HepG2 (cell line): ENCODE measurements around the gene LRPAP1. TPM values are rescaled to one million over a fixed set of nuclear protein-coding genes. Genes with fewer than 3 reads are reported as not detected.

Experiments
- ATAC-seq: fragments of 200-7000 bp; cut with Tn5 transposase; 3 replicates; pipeline ENCODE4 v1.9.1; 2020; ENCODE audit warnings: mild to moderate bottlenecking, moderate library complexity
- BruUV-seq: library from RNA; stranded (reverse); fragments of 400-500 nt; replicated peaks from 2 replicates; lab custom pipeline; 2021; lab: Mats Ljungman, UMichigan
- CTCF ChIA-PET: fragments of 300-600 bp; formaldehyde crosslinking; extraction: SDS; loops from one replicate; lab custom pipeline; 2021; ENCODE audit warnings: low total read pairs, inconsistent platforms, low intra/inter-chr PET ratio; lab: Yijun Ruan, JAX
- POLR2A ChIA-PET: fragments of 350-600 bp; sonication (Branson Sonifier 250); formaldehyde crosslinking; loops from one replicate; lab custom pipeline; 2020; ENCODE audit warnings: antibody characterized with exemption, inconsistent platforms; lab: Yijun Ruan, JAX
- DNase-seq: peaks from one replicate; pipeline ENCODE4 v3.0.0-alpha.2; 2015; ENCODE audit warnings: low spot score
- FAIRE-seq: peaks from 3 replicates; lab custom pipeline; 2011; peaks lifted over from hg19 to GRCh38; lab: Jason Lieb, UNC
- H2AFZ ChIP-seq: one replicate; pipeline ENCODE4 v1.6.1; 2011; ENCODE audit warnings: low read length, inconsistent platforms
- H3K27ac ChIP-seq: fragments of 300-600 bp; 3 replicates; pipeline ENCODE4 v1.8.0; 2011; ENCODE audit warnings: mixed run types, mild to moderate bottlenecking, mixed read lengths, low read length, inconsistent platforms; ENCODE audit not compliant: insufficient read depth; ENCODE audit errors: extremely low read length
- H3K27me3 ChIP-seq, 2 experiments: fragments of 200-600 bp in 1 of 2; 2 replicates in 1 of 2; 3 replicates in 1 of 2; pipeline versions ENCODE4 v1.6.0 to v1.8.0; 2011; ENCODE audit warnings: low read length in 2 of 2, mild to moderate bottlenecking in 2 of 2, moderate library complexity in 2 of 2, inconsistent platforms in 1 of 2; ENCODE audit not compliant: insufficient read depth in 2 of 2, control insufficient read depth in 1 of 2
- H3K36me3 ChIP-seq, 2 experiments: fragments of 200-600 bp in 1 of 2; replicated peaks in 1 of 2; 2 replicates in 1 of 2; 3 replicates in 1 of 2; pipeline versions ENCODE4 v1.5.1 to v1.8.0; 2011; ENCODE audit warnings: low read length in 2 of 2, inconsistent platforms in 1 of 2; ENCODE audit not compliant: insufficient read depth in 2 of 2, control insufficient read depth in 1 of 2
- H3K4me1 ChIP-seq: 2 replicates; pipeline ENCODE4 v1.5.1; 2012; ENCODE audit warnings: low read length, inconsistent platforms; ENCODE audit not compliant: insufficient read depth
- H3K4me2 ChIP-seq: 2 replicates; pipeline ENCODE4 v1.6.0; 2011; ENCODE audit warnings: low read depth, low read length, inconsistent platforms
- H3K4me3 ChIP-seq, 3 experiments: fragments of 200-600 bp in 1 of 3; sonication (generic), shearing (Covaris generic) in 1 of 3; replicated peaks in 1 of 3; 2 replicates each; pipeline ENCODE4 v1.5.1; 2011 to 2016; ENCODE audit warnings: low read length in 3 of 3, inconsistent platforms in 2 of 3, low read depth in 2 of 3, mild to moderate bottlenecking in 2 of 3, control low read depth in 1 of 3, mixed read lengths in 1 of 3; ENCODE audit not compliant: insufficient read depth in 1 of 3
- H3K79me2 ChIP-seq: one replicate; pipeline ENCODE4 v1.6.1; 2011; ENCODE audit warnings: low read length, inconsistent platforms; ENCODE audit not compliant: insufficient read depth
- H3K9ac ChIP-seq: 2 replicates; pipeline ENCODE4 v1.6.0; 2011; ENCODE audit warnings: mild to moderate bottlenecking, low read depth, low read length, inconsistent platforms; ENCODE audit not compliant: insufficient read depth
- H3K9me3 ChIP-seq: 2 replicates; pipeline ENCODE4 v1.5.1; 2012; ENCODE audit warnings: mild to moderate bottlenecking, low read length
- H4K20me1 ChIP-seq: 2 replicates; pipeline ENCODE4 v1.6.0; 2011; ENCODE audit warnings: inconsistent platforms, mild to moderate bottlenecking, low read length, moderate library complexity; ENCODE audit not compliant: insufficient read depth
- BHLHE40 ChIP-seq: IDR thresholded peaks from 2 replicates; pipeline ENCODE4 v1.6.1; 2011; ENCODE audit warnings: low read length, improper control_type of control experiment
- FOXP4 ChIP-seq: sonication (generic); formaldehyde crosslinking; IDR thresholded peaks from 2 replicates; pipeline ENCODE4 v1.4.0; 2020; ENCODE audit warnings: missing genetic modification reagents
- ISX ChIP-seq: sonication (generic); formaldehyde crosslinking; conservative IDR thresholded peaks from 2 replicates; pipeline ENCODE4 v1.5.0; 2020; ENCODE audit warnings: missing genetic modification reagents
- KDM5B ChIP-seq: sonication (generic); formaldehyde crosslinking; IDR thresholded peaks from 2 replicates; pipeline ENCODE4 v1.4.0; 2020; ENCODE audit warnings: missing genetic modification reagents, mild to moderate bottlenecking, borderline replicate concordance
- PITX1 ChIP-seq: sonication (generic); formaldehyde crosslinking; IDR thresholded peaks from 2 replicates; pipeline ENCODE4 v1.5.1; 2020; ENCODE audit warnings: mild to moderate bottlenecking, missing genetic modification reagents
- ZNF207 ChIP-seq: fragments of 450-650 bp; IDR thresholded peaks from 2 replicates; pipeline ENCODE4 v1.6.1; 2016; ENCODE audit warnings: antibody characterized with exemption, borderline replicate concordance
- ZNF513 ChIP-seq: sonication (generic); formaldehyde crosslinking; conservative IDR thresholded peaks from 2 replicates; pipeline ENCODE4 v1.5.0; 2020; ENCODE audit warnings: missing genetic modification reagents
- ZNF781 ChIP-seq: sonication (generic); formaldehyde crosslinking; IDR thresholded peaks from 2 replicates; pipeline ENCODE4 v1.5.1; 2020; ENCODE audit warnings: borderline replicate concordance, mild to moderate bottlenecking, missing genetic modification reagents; ENCODE audit errors: not compliant biosample characterization
- WGBS: methylation state at CpG from one replicate; pipeline ENCODE4 v1.1.6; 2017; ENCODE audit warnings: low lambda C conversion rate; 5-methylcytosine and 5-hydroxymethylcytosine counted together
- in situ Hi-C: cut with HindIII; loops from 2 replicates; pipeline ENCODE4 v1.10.0; 2017; ENCODE audit warnings: low pct_unique_long_range_greater_than_20kb; ENCODE audit not compliant: extremely low pct_ligation_motif_present
- intact Hi-C: fragments of 100-400 bp; cut with micrococcal nuclease; formaldehyde crosslinking; loops from one replicate; pipeline ENCODE4 v1.10.0; 2022; ENCODE audit not compliant: unreplicated experiment
- polyA plus RNA-seq, 8 experiments: library from polyadenylated mRNA; depleted of rRNA in 3 of 8; stranded (reverse) in 7 of 8; unstranded in 1 of 8; fragments of >200 nt; fragmentation: Illumina TruSeq in 4 of 8; extraction: Trizol in 4 of 8; gene quantifications; 2 replicates each; pipeline versions ENCODE4 v1.2.1 to v1.2.3, GENCODE V29; 2011 to 2016; ENCODE audit warnings: low read depth in 4 of 8, missing spikeins in 1 of 8, mixed read lengths in 1 of 8; ENCODE audit not compliant: insufficient read depth in 1 of 8
- total RNA-seq, 5 experiments: library from RNA; depleted of rRNA; stranded (reverse); fragments of >200 nt; fragmentation: Illumina TruSeq; extraction: Trizol; gene quantifications; 2 replicates each; pipeline ENCODE4 v1.2.3, GENCODE V29; 2016; ENCODE audit warnings: low read depth in 1 of 5
- TF ChIP-seq, protein P1 (sequence below): sonication (generic); formaldehyde crosslinking; IDR thresholded peaks from 2 replicates; pipeline ENCODE4 v1.5.0; 2020; ENCODE audit warnings: mild to moderate bottlenecking, missing genetic modification reagents
- TF ChIP-seq, protein P2 (sequence below), 2 experiments: sonication (generic) in 1 of 2; formaldehyde crosslinking in 1 of 2; IDR thresholded peaks; 2 replicates each; pipeline versions ENCODE4 v1.6.1 to v1.9.0; 2014 to 2022; ENCODE audit warnings: antibody characterized with exemption in 1 of 2, borderline replicate concordance in 1 of 2, inconsistent platforms in 1 of 2, low read depth in 1 of 2, missing genetic modification reagents in 1 of 2

LRPAP1 gene
- total and polyA plus RNA-seq, 2 of the 13 experiments (the other 11 are each of a cell fraction or from before 2014, with no cell fraction given) = 153 to 191 TPM

GRCh38 chr4:3476936-3477749 is 55.1 kb downstream of the LRPAP1 start:
- H4K20me1 ChIP-seq = no peaks in the 10 kb centered on the region
- in situ Hi-C loops (no loop called here), intact Hi-C loops (no loop called here)
- CTCF ChIA-PET = no interaction called here
- H2AFZ ChIP-seq = no peak overlapping the region
- no peaks in the 10 kb centered on the region for H3K36me3 ChIP-seq
- H3K4me1 ChIP-seq = peaks cover 23% of the 10 kb centered on the region
- DNase-seq (no peak), ATAC-seq (no peak; the same call in 2 of the 3 replicates), FAIRE-seq (no peak)
- no peak overlapping the region for H3K27ac ChIP-seq
- BruUV-seq = no TSS peak
- peaks cover 18 to 73% of the 10 kb centered on the region in 2 experiments for H3K27me3 ChIP-seq
- H3K79me2 ChIP-seq = no peaks in the 10 kb centered on the region
- POLR2A ChIA-PET = no interaction called here
- no peak overlapping the region for H3K4me2 ChIP-seq
- no peaks in the 10 kb centered on the region for H3K9me3 ChIP-seq
- no peak overlapping the region for H3K9ac ChIP-seq
- 53% methylated on average over 9 of the region's 27 CpGs for WGBS
- H3K4me3 ChIP-seq = no peak overlapping the region
- TF ChIP-seq BHLHE40 (peak; percentile 68), FOXP4 (CRISPR knock-in tag) (no peak), ZNF513 (CRISPR knock-in tag) (no peak), ISX (CRISPR knock-in tag) (no peak), PITX1 (CRISPR knock-in tag) (no peak), ZNF781 (CRISPR knock-in tag) (no peak), KDM5B (CRISPR knock-in tag) (0 out of 2 replicates have a peak, but pooled peaks have one; percentile 29), ZNF207 (no peak)
- TF ChIP-seq, protein P1, sequence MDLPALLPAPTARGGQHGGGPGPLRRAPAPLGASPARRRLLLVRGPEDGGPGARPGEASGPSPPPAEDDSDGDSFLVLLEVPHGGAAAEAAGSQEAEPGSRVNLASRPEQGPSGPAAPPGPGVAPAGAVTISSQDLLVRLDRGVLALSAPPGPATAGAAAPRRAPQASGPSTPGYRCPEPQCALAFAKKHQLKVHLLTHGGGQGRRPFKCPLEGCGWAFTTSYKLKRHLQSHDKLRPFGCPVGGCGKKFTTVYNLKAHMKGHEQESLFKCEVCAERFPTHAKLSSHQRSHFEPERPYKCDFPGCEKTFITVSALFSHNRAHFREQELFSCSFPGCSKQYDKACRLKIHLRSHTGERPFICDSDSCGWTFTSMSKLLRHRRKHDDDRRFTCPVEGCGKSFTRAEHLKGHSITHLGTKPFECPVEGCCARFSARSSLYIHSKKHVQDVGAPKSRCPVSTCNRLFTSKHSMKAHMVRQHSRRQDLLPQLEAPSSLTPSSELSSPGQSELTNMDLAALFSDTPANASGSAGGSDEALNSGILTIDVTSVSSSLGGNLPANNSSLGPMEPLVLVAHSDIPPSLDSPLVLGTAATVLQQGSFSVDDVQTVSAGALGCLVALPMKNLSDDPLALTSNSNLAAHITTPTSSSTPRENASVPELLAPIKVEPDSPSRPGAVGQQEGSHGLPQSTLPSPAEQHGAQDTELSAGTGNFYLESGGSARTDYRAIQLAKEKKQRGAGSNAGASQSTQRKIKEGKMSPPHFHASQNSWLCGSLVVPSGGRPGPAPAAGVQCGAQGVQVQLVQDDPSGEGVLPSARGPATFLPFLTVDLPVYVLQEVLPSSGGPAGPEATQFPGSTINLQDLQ = no peak
- TF ChIP-seq, protein P2, sequence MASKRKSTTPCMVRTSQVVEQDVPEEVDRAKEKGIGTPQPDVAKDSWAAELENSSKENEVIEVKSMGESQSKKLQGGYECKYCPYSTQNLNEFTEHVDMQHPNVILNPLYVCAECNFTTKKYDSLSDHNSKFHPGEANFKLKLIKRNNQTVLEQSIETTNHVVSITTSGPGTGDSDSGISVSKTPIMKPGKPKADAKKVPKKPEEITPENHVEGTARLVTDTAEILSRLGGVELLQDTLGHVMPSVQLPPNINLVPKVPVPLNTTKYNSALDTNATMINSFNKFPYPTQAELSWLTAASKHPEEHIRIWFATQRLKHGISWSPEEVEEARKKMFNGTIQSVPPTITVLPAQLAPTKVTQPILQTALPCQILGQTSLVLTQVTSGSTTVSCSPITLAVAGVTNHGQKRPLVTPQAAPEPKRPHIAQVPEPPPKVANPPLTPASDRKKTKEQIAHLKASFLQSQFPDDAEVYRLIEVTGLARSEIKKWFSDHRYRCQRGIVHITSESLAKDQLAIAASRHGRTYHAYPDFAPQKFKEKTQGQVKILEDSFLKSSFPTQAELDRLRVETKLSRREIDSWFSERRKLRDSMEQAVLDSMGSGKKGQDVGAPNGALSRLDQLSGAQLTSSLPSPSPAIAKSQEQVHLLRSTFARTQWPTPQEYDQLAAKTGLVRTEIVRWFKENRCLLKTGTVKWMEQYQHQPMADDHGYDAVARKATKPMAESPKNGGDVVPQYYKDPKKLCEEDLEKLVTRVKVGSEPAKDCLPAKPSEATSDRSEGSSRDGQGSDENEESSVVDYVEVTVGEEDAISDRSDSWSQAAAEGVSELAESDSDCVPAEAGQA (IDR thresholded peaks at IDR 0.05; ENCODE audit: low read depth) = no peak
- TF ChIP-seq, protein P2 (CRISPR knock-in tag; IDR thresholded peaks at IDR 0.05; ENCODE audit: borderline replicate concordance) = no peak
